IMR-90 (cell line): ENCODE data around the gene PMS1.

Source experiments
- BHLHE40 ChIP-seq: fragments of 150-350 bp; IDR thresholded peaks from 2 replicates; pipeline ENCODE4 v1.6.1; 2016; ENCODE audit warnings: mild to moderate bottlenecking, low read depth, low read length
- CEBPB ChIP-seq: IDR thresholded peaks from 2 replicates; pipeline ENCODE4 v1.6.1; 2012; ENCODE audit warnings: low read depth, low read length, improper control_type of control experiment
- CHD1 ChIP-seq: IDR thresholded peaks from 2 replicates; pipeline ENCODE4 v1.6.1; 2012; ENCODE audit warnings: low read depth, low read length, improper control_type of control experiment
- MAFK ChIP-seq: IDR thresholded peaks from 2 replicates; pipeline ENCODE4 v1.6.1; 2012; ENCODE audit warnings: low read depth, low read length, improper control_type of control experiment
- MAZ ChIP-seq: IDR thresholded peaks from 2 replicates; pipeline ENCODE4 v1.6.1; 2012; ENCODE audit warnings: low read depth, mild to moderate bottlenecking, low read length, improper control_type of control experiment, moderate library complexity, borderline replicate concordance
- MXI1 ChIP-seq: IDR thresholded peaks from 2 replicates; pipeline ENCODE4 v1.6.1; 2012; ENCODE audit warnings: low read depth, mild to moderate bottlenecking, low read length, moderate library complexity, borderline replicate concordance
- POLR2A ChIP-seq: IDR thresholded peaks from 2 replicates; pipeline ENCODE4 v1.6.1; 2012; ENCODE audit warnings: mild to moderate bottlenecking, low read depth, low read length
- RAD21 ChIP-seq: IDR thresholded peaks from 2 replicates; pipeline ENCODE4 v1.6.1; 2012; ENCODE audit warnings: low read length, improper control_type of control experiment
- RCOR1 ChIP-seq: IDR thresholded peaks from 2 replicates; pipeline ENCODE4 v1.6.1; 2012; ENCODE audit warnings: mild to moderate bottlenecking, low read length, improper control_type of control experiment; ENCODE audit not compliant: insufficient replicate concordance
- RFX5 ChIP-seq: IDR thresholded peaks from 2 replicates; pipeline ENCODE4 v1.8.0; 2012; ENCODE audit warnings: low read depth, mild to moderate bottlenecking, low read length, moderate library complexity
- SMC3 ChIP-seq: fragments of 150-350 bp; IDR thresholded peaks from 2 replicates; pipeline ENCODE4 v1.6.1; 2016; ENCODE audit warnings: low read depth, mild to moderate bottlenecking, antibody characterized with exemption, low read length, moderate library complexity
- USF2 ChIP-seq: fragments of 150-350 bp; IDR thresholded peaks from 2 replicates; pipeline ENCODE4 v1.6.1; 2017; ENCODE audit warnings: mild to moderate bottlenecking, antibody characterized with exemption, low read length, low read depth
- TF ChIP-seq, protein P1 (sequence below): conservative IDR thresholded peaks from 2 replicates; pipeline ENCODE4 v1.5.1; 2012; ENCODE audit warnings: mild to moderate bottlenecking, low read depth, low read length, improper control_type of control experiment

GRCh38 chr2:189874586-189875320 is 90.5 kb downstream of the PMS1 start:
- TF ChIP-seq POLR2A (no peak), SMC3 (no peak), MAZ (no peak), BHLHE40 (no peak), RFX5 (no peak), CHD1 (no peak), CEBPB (no peak), MXI1 (no peak), RAD21 (no peak), USF2 (no peak), MAFK (no peak), RCOR1 (no peak)
- TF ChIP-seq, protein P1, sequence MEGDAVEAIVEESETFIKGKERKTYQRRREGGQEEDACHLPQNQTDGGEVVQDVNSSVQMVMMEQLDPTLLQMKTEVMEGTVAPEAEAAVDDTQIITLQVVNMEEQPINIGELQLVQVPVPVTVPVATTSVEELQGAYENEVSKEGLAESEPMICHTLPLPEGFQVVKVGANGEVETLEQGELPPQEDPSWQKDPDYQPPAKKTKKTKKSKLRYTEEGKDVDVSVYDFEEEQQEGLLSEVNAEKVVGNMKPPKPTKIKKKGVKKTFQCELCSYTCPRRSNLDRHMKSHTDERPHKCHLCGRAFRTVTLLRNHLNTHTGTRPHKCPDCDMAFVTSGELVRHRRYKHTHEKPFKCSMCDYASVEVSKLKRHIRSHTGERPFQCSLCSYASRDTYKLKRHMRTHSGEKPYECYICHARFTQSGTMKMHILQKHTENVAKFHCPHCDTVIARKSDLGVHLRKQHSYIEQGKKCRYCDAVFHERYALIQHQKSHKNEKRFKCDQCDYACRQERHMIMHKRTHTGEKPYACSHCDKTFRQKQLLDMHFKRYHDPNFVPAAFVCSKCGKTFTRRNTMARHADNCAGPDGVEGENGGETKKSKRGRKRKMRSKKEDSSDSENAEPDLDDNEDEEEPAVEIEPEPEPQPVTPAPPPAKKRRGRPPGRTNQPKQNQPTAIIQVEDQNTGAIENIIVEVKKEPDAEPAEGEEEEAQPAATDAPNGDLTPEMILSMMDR = no peak
